Activated gamma-delta T cell treated with anti-CD3 and anti-CD28 coated beads, Interleukin-2, amount 50 U/mL, for 16 hours (primary cell): ENCODE measurements around the gene PLEKHG5.
"Not testable (repeated sequence)": the region's sequence is repeated elsewhere in the genome, so short reads cannot be mapped to it uniquely, and the experiment has no call there.

Experiments
- DNase-seq: peaks from one replicate; pipeline ENCODE4 v3.0.0-alpha.2; 2020; ENCODE audit warnings: low read depth

PLEKHG5 gene

GRCh38 chr1:6461538-6462411, 29.7 kb downstream of the PLEKHG5 start:
- no peak for DNase-seq

- no peak for DNase-seq
Measured at GRCh38 chr1:6461051-6461530, 30.4 kb downstream of the PLEKHG5 start.

- peak; percentile 85 for DNase-seq
Measured at GRCh38 chr1:6460301-6461050, 31.0 kb downstream of the PLEKHG5 start.

- no peak for DNase-seq
Measured at GRCh38 chr1:6459850-6460265, 31.6 kb downstream of the PLEKHG5 start.

- no peak for DNase-seq
Measured at GRCh38 chr1:6456800-6457466, 34.5 kb downstream of the PLEKHG5 start.

- not testable (repeated sequence) for DNase-seq
Measured at GRCh38 chr1:6455752-6456520, 35.5 kb downstream of the PLEKHG5 start.

- DNase-seq: no peak
Measured at GRCh38 chr1:6454856-6455751, 36.4 kb downstream of the PLEKHG5 start.

GRCh38 chr1:6453895-6454855, 37.3 kb downstream of the PLEKHG5 start:
- not testable (repeated sequence) for DNase-seq

GRCh38 chr1:6450943-6451373, 40.5 kb downstream of the PLEKHG5 start:
- no peak for DNase-seq

GRCh38 chr1:6450486-6450885, 41.0 kb downstream of the PLEKHG5 start:
- DNase-seq: not testable (repeated sequence)

GRCh38 chr1:6450005-6450450, 41.4 kb downstream of the PLEKHG5 start:
- DNase-seq: no peak

- DNase-seq: no peak
Measured at GRCh38 chr1:6448749-6449631, 42.5 kb downstream of the PLEKHG5 start.

- DNase-seq: no peak
Measured at GRCh38 chr1:6447818-6448748, 43.4 kb downstream of the PLEKHG5 start.

GRCh38 chr1:6447016-6447817, 44.2 kb downstream of the PLEKHG5 start:
- DNase-seq: no peak

- DNase-seq: no peak
Measured at GRCh38 chr1:6446665-6447015, 44.8 kb downstream of the PLEKHG5 start.

GRCh38 chr1:6445929-6446328, 45.5 kb downstream of the PLEKHG5 start:
- DNase-seq: not testable (repeated sequence)
